A549 (cell line): ENCODE measurements around the gene SEMA4D.

Source experiments
- CEBPB ChIP-seq, 2 experiments: fragments of >200 bp in 1 of 2; sonication (Bioruptor Twin) in 1 of 2; formaldehyde crosslinking in 1 of 2; IDR thresholded peaks; 2 replicates each; pipeline ENCODE4 v1.6.1; 2012 to 2016
- ELK1 ChIP-seq: fragments of 150-350 bp; IDR thresholded peaks from 2 replicates; pipeline ENCODE4 v1.6.1; 2014; ENCODE audit warnings: low read depth, mild to moderate bottlenecking, low read length
- EP300 ChIP-seq, 2 experiments: fragments of >200 bp; sonication (Bioruptor Twin); formaldehyde crosslinking; IDR thresholded peaks; 2 replicates in 1 of 2; 3 replicates in 1 of 2; pipeline ENCODE4 v1.6.1; 2016 to 2017
- MAFK ChIP-seq: fragments of 450-650 bp; IDR thresholded peaks from 2 replicates; pipeline ENCODE4 v1.6.1; 2014; ENCODE audit not compliant: partially characterized antibody
- MYC ChIP-seq: IDR thresholded peaks from 2 replicates; pipeline ENCODE4 v1.6.1; 2012; ENCODE audit warnings: mild to moderate bottlenecking, inconsistent platforms, low read length, improper control_type of control experiment, borderline replicate concordance
- NFE2L2 ChIP-seq: fragments of 150-350 bp; conservative IDR thresholded peaks from 2 replicates; pipeline ENCODE4 v1.6.1; 2014; ENCODE audit warnings: low read length
- NR3C1 ChIP-seq: fragments of >200 bp; sonication (Bioruptor Twin); formaldehyde crosslinking; IDR thresholded peaks from 3 replicates; pipeline ENCODE4 v1.6.1; 2017
- POLR2A ChIP-seq: IDR thresholded peaks from 2 replicates; pipeline ENCODE4 v1.6.1; 2012; ENCODE audit warnings: mild to moderate bottlenecking, low read length
- REST ChIP-seq: fragments of 200-600 bp; sonication (generic); IDR thresholded peaks from 2 replicates; pipeline ENCODE4 v1.6.1; 2016; ENCODE audit warnings: antibody characterized with exemption, mild to moderate bottlenecking, moderate library complexity
- TF ChIP-seq, protein P1 (sequence below): fragments of >200 bp; sonication (Bioruptor Twin); formaldehyde crosslinking; IDR thresholded peaks from 3 replicates; pipeline ENCODE4 v1.5.1; 2016
- TF ChIP-seq, protein P2 (sequence below): fragments of 450-650 bp; IDR thresholded peaks from 2 replicates; pipeline ENCODE4 v1.6.1; 2014; ENCODE audit warnings: antibody characterized with exemption

DNA sequence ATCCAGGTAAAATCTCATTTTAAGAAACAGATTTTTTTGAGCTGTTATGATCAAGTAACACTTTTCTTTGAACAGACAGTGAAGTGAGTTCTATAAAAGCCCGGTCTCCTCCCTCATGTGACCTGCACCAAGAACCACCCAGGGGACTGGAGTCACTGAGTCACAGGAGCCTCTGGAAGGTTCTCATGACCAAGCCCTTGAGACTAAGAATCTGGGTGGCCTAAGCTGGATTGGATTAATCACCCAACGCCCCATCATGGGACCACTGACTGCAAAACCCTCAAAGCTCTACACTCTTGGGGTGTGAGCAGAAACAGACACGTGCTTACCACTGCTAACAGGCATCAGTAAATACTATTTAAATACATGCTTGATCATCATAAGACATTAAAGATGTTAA lies 131.2 kb downstream of the SEMA4D start:
- TF ChIP-seq REST (no peak), EP300 (IDR thresholded peaks at IDR 0.05) (no peak), MYC (no peak), CEBPB (IDR thresholded peaks at IDR 0.05) (no peak), MAFK (no peak), ELK1 (no peak), POLR2A (no peak), NR3C1 (no peak), NFE2L2 (no peak)
- TF ChIP-seq, protein P1, sequence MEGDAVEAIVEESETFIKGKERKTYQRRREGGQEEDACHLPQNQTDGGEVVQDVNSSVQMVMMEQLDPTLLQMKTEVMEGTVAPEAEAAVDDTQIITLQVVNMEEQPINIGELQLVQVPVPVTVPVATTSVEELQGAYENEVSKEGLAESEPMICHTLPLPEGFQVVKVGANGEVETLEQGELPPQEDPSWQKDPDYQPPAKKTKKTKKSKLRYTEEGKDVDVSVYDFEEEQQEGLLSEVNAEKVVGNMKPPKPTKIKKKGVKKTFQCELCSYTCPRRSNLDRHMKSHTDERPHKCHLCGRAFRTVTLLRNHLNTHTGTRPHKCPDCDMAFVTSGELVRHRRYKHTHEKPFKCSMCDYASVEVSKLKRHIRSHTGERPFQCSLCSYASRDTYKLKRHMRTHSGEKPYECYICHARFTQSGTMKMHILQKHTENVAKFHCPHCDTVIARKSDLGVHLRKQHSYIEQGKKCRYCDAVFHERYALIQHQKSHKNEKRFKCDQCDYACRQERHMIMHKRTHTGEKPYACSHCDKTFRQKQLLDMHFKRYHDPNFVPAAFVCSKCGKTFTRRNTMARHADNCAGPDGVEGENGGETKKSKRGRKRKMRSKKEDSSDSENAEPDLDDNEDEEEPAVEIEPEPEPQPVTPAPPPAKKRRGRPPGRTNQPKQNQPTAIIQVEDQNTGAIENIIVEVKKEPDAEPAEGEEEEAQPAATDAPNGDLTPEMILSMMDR = no peak
- TF ChIP-seq, protein P2, sequence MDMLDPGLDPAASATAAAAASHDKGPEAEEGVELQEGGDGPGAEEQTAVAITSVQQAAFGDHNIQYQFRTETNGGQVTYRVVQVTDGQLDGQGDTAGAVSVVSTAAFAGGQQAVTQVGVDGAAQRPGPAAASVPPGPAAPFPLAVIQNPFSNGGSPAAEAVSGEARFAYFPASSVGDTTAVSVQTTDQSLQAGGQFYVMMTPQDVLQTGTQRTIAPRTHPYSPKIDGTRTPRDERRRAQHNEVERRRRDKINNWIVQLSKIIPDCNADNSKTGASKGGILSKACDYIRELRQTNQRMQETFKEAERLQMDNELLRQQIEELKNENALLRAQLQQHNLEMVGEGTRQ = no peak
